Measurements from ENCODE around the gene DSCAM.

DSCAM gene

GRCh38 chr21:40577285-40578043, 269.5 kb downstream of the DSCAM start:
- H3K9ac ChIP-seq = no peak overlapping the region
- no peaks in the 10 kb centered on the region for H3K27me3 ChIP-seq
- no peaks in the 10 kb centered on the region for H3K36me3 ChIP-seq
- no peaks in the 10 kb centered on the region for H4K20me1 ChIP-seq
- H3K4me1 ChIP-seq = no peaks in the 10 kb centered on the region
- H3K27ac ChIP-seq = no peak overlapping the region
- no peak overlapping the region for H3K4me2 ChIP-seq
- no peaks in the 10 kb centered on the region for H3K9me3 ChIP-seq
- H3K4me3 ChIP-seq = no peak overlapping the region
- no peak for TF ChIP-seq Cebpa-rat (IDR thresholded peaks at IDR 0.05)

GRCh38 chr21:40575976-40576375, 271.0 kb downstream of the DSCAM start:
- no peak overlapping the region for H3K4me3 ChIP-seq
- H3K9me3 ChIP-seq = no peaks in the 10 kb centered on the region
- no peak overlapping the region for H3K27ac ChIP-seq
- H3K36me3 ChIP-seq = no peaks in the 10 kb centered on the region
- H3K4me2 ChIP-seq = no peak overlapping the region
- no peaks in the 10 kb centered on the region for H4K20me1 ChIP-seq
- no peak for TF ChIP-seq Cebpa-rat (IDR thresholded peaks at IDR 0.05)
- no peaks in the 10 kb centered on the region for H3K4me1 ChIP-seq
- H3K9ac ChIP-seq = no peak overlapping the region
- H3K27me3 ChIP-seq = no peaks in the 10 kb centered on the region

GRCh38 chr21:40569357-40569756, 277.6 kb downstream of the DSCAM start:
- H3K4me2 ChIP-seq = no peak overlapping the region
- H3K36me3 ChIP-seq = no peaks in the 10 kb centered on the region
- no peaks in the 10 kb centered on the region for H3K9me3 ChIP-seq
- H3K27ac ChIP-seq = no peak overlapping the region
- H3K27me3 ChIP-seq = no peaks in the 10 kb centered on the region
- H4K20me1 ChIP-seq = no peaks in the 10 kb centered on the region
- no peaks in the 10 kb centered on the region for H3K4me1 ChIP-seq
- no peak overlapping the region for H3K4me3 ChIP-seq
- TF ChIP-seq Cebpa-rat (IDR thresholded peaks at IDR 0.05) = no peak
- no peak overlapping the region for H3K9ac ChIP-seq

GRCh38 chr21:40568807-40569206, 278.2 kb downstream of the DSCAM start:
- Histone ChIP-seq H3K27me3 (no peaks in the 10 kb centered on the region), H3K9ac (no peak overlapping the region), H3K4me1 (no peaks in the 10 kb centered on the region), H3K9me3 (no peaks in the 10 kb centered on the region), H3K4me2 (no peak overlapping the region), H3K27ac (no peak overlapping the region), H4K20me1 (no peaks in the 10 kb centered on the region), H3K4me3 (no peak overlapping the region), H3K36me3 (no peaks in the 10 kb centered on the region)
- TF ChIP-seq Cebpa-rat (IDR thresholded peaks at IDR 0.05) = no peak

- Histone ChIP-seq H3K27ac (no peak overlapping the region), H3K9me3 (no peaks in the 10 kb centered on the region), H3K27me3 (no peaks in the 10 kb centered on the region), H3K4me1 (no peaks in the 10 kb centered on the region), H3K4me2 (no peak overlapping the region), H3K9ac (no peak overlapping the region), H3K36me3 (no peaks in the 10 kb centered on the region), H4K20me1 (no peaks in the 10 kb centered on the region), H3K4me3 (no peak overlapping the region)
- TF ChIP-seq Cebpa-rat (IDR thresholded peaks at IDR 0.05) = no peak
Measured at GRCh38 chr21:40567501-40567900, 279.5 kb downstream of the DSCAM start.

- Histone ChIP-seq H3K27ac (no peak overlapping the region), H3K4me1 (no peaks in the 10 kb centered on the region), H3K9ac (no peak overlapping the region), H3K36me3 (no peaks in the 10 kb centered on the region), H3K27me3 (no peaks in the 10 kb centered on the region), H3K9me3 (no peaks in the 10 kb centered on the region), H3K4me3 (no peak overlapping the region), H4K20me1 (no peaks in the 10 kb centered on the region), H3K4me2 (no peak overlapping the region)
- TF ChIP-seq Cebpa-rat (IDR thresholded peaks at IDR 0.05) = no peak
Measured at GRCh38 chr21:40566486-40566885, 280.5 kb downstream of the DSCAM start.

- H3K36me3 ChIP-seq = no peaks in the 10 kb centered on the region
- no peaks in the 10 kb centered on the region for H3K9me3 ChIP-seq
- H3K4me2 ChIP-seq = no peak overlapping the region
- H3K27me3 ChIP-seq = no peaks in the 10 kb centered on the region
- H3K9ac ChIP-seq = no peak overlapping the region
- H3K4me3 ChIP-seq = no peak overlapping the region
- no peaks in the 10 kb centered on the region for H3K4me1 ChIP-seq
- no peaks in the 10 kb centered on the region for H4K20me1 ChIP-seq
- TF ChIP-seq Cebpa-rat (IDR thresholded peaks at IDR 0.05) = no peak
- H3K27ac ChIP-seq = no peak overlapping the region
Measured at GRCh38 chr21:40564318-40564717, 282.6 kb downstream of the DSCAM start.

GRCh38 chr21:40563900-40564299, 283.1 kb downstream of the DSCAM start:
- no peaks in the 10 kb centered on the region for H3K27me3 ChIP-seq
- no peak for TF ChIP-seq Cebpa-rat (IDR thresholded peaks at IDR 0.05)
- H3K9ac ChIP-seq = no peak overlapping the region
- H4K20me1 ChIP-seq = no peaks in the 10 kb centered on the region
- H3K4me2 ChIP-seq = no peak overlapping the region
- H3K9me3 ChIP-seq = no peaks in the 10 kb centered on the region
- H3K4me1 ChIP-seq = no peaks in the 10 kb centered on the region
- H3K4me3 ChIP-seq = no peak overlapping the region
- H3K36me3 ChIP-seq = no peaks in the 10 kb centered on the region
- H3K27ac ChIP-seq = no peak overlapping the region

GRCh38 chr21:40562242-40563002, 284.5 kb downstream of the DSCAM start:
- Histone ChIP-seq H3K9me3 (no peaks in the 10 kb centered on the region), H3K4me3 (no peak overlapping the region), H4K20me1 (no peaks in the 10 kb centered on the region), H3K27me3 (no peaks in the 10 kb centered on the region), H3K4me1 (no peaks in the 10 kb centered on the region), H3K27ac (no peak overlapping the region), H3K4me2 (no peak overlapping the region), H3K36me3 (no peaks in the 10 kb centered on the region), H3K9ac (no peak overlapping the region)
- no peak for TF ChIP-seq Cebpa-rat (IDR thresholded peaks at IDR 0.05)

- H3K4me2 ChIP-seq = no peak overlapping the region
- no peaks in the 10 kb centered on the region for H3K27me3 ChIP-seq
- 0 out of 2 replicates have a peak, but pooled peaks have one; percentile 12 for TF ChIP-seq Cebpa-rat (IDR thresholded peaks at IDR 0.05)
- no peaks in the 10 kb centered on the region for H3K36me3 ChIP-seq
- H3K4me1 ChIP-seq = no peaks in the 10 kb centered on the region
- no peak overlapping the region for H3K4me3 ChIP-seq
- H3K27ac ChIP-seq = no peak overlapping the region
- no peaks in the 10 kb centered on the region for H3K9me3 ChIP-seq
- H3K9ac ChIP-seq = no peak overlapping the region
- no peaks in the 10 kb centered on the region for H4K20me1 ChIP-seq
Measured at GRCh38 chr21:40556442-40556968, 290.5 kb downstream of the DSCAM start.

All from BLaER1 (cell line).